Uterus (tissue), 4 donors: ENCODE results near the gene TLR10. TPM values are rescaled to one million over a fixed set of nuclear protein-coding genes. Genes with fewer than 3 reads are reported as not detected.

Experiments used
- DNase-seq, 2 donors: peaks; one replicate each; pipeline ENCODE4 v3.0.0-alpha.2; 2019 to 2020
- H3K27ac ChIP-seq, 2 donors: fragments of 200-600 bp; sonication (generic); 1 replicate in 1 of 2; 2 replicates in 1 of 2; pipeline ENCODE4 v1.5.1; 2016 to 2018
- H3K27me3 ChIP-seq, 2 donors: fragments of 200-600 bp; sonication (generic); one replicate each; pipeline ENCODE4 v1.5.1; 2018 to 2019; ENCODE audit warnings: control low read depth in 1 of 2
- H3K36me3 ChIP-seq, 2 donors: fragments of 200-600 bp; sonication (generic); one replicate each; pipeline ENCODE4 v1.5.1; 2019; ENCODE audit warnings: control low read depth in 1 of 2
- H3K4me1 ChIP-seq, 2 donors: fragments of 200-600 bp; sonication (generic); one replicate each; pipeline ENCODE4 v1.5.1; 2018 to 2019; ENCODE audit warnings: control low read depth in 1 of 2
- H3K4me3 ChIP-seq, 2 donors: fragments of 200-600 bp; sonication (generic); 1 replicate in 1 of 2; 2 replicates in 1 of 2; pipeline ENCODE4 v1.5.1; 2018 to 2019; ENCODE audit warnings: mild to moderate bottlenecking in 1 of 2
- H3K9me3 ChIP-seq, 2 donors: fragments of 200-600 bp; sonication (generic); one replicate each; pipeline ENCODE4 v1.5.1; 2019; ENCODE audit warnings: control low read depth in 1 of 2
- POLR2A ChIP-seq, 2 donors: fragments of 450-650 bp; IDR thresholded peaks; one replicate each; pipeline ENCODE4 v1.6.1; 2016; ENCODE audit warnings: antibody characterized with exemption in 2 of 2, mild to moderate bottlenecking in 1 of 2, moderate library complexity in 1 of 2
- intact Hi-C: fragments of 100-400 bp; cut with DNase I; formaldehyde crosslinking; loops from one replicate; pipeline ENCODE4 v1.15.1; 2023; ENCODE audit warnings: low total_unique reads
- small RNA-seq: library from RNA; depleted of rRNA; stranded (forward); fragments of <200 nt; gene quantifications from one replicate; pipeline ENCODE3, GENCODE V24; 2016
- total RNA-seq, 4 donors: library from RNA; depleted of rRNA in 3 of 4; stranded (reverse); fragments of >200 nt in 3 of 4; gene quantifications; one replicate each; pipeline versions ENCODE4 v1.1.0 to v1.2.4, GENCODE V29; 2014 to 2023
- TF ChIP-seq, protein P1 (sequence below), 4 experiments: fragments of 200-600 bp in 2 of 4; fragments of 450-650 bp in 2 of 4; sonication (generic) in 2 of 4; IDR thresholded peaks; one replicate each; pipeline ENCODE4 v1.5.1; 2016 to 2019; ENCODE audit warnings: antibody characterized with exemption in 4 of 4, mild to moderate bottlenecking in 2 of 4, moderate library complexity in 1 of 4
- donor health status: DM: yes; HTN: yes; CAD: no.

The TLR10 gene
- total RNA-seq, 4 donors from 2014 or later: 2.0 TPM; not detected in 3

DNA sequence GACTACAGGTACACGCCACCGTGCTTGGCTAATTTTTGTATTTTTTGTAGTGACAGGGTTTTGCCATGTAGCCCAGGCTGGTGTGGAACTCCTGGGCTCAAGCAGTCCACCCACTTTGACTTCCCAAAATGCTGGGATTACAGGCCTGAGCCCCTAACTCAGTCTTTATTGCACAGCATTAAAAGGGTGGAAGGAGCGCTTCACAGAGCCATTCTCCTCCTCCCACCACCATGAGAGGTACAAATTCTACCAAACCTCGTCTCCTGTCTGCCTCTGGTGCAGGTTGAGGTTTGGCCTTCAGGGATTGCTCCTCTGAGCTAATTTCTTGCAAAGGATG lies 52.3 kb downstream of the TLR10 start:
- no peaks in the 10 kb centered on the region for H3K27me3 ChIP-seq
- no peak for DNase-seq
- H3K27ac ChIP-seq: no peak overlapping the region
- H3K4me1 ChIP-seq: no peaks in the 10 kb centered on the region
- TF ChIP-seq, protein P1, sequence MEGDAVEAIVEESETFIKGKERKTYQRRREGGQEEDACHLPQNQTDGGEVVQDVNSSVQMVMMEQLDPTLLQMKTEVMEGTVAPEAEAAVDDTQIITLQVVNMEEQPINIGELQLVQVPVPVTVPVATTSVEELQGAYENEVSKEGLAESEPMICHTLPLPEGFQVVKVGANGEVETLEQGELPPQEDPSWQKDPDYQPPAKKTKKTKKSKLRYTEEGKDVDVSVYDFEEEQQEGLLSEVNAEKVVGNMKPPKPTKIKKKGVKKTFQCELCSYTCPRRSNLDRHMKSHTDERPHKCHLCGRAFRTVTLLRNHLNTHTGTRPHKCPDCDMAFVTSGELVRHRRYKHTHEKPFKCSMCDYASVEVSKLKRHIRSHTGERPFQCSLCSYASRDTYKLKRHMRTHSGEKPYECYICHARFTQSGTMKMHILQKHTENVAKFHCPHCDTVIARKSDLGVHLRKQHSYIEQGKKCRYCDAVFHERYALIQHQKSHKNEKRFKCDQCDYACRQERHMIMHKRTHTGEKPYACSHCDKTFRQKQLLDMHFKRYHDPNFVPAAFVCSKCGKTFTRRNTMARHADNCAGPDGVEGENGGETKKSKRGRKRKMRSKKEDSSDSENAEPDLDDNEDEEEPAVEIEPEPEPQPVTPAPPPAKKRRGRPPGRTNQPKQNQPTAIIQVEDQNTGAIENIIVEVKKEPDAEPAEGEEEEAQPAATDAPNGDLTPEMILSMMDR (IDR thresholded peaks at IDR 0.05): no peak
- TF ChIP-seq POLR2A (IDR thresholded peaks at IDR 0.05): no peak
- H3K36me3 ChIP-seq: no peaks in the 10 kb centered on the region
- no peaks in the 10 kb centered on the region for H3K9me3 ChIP-seq
- intact Hi-C loops: no loop called here
- H3K4me3 ChIP-seq: no peak overlapping the region

DNA sequence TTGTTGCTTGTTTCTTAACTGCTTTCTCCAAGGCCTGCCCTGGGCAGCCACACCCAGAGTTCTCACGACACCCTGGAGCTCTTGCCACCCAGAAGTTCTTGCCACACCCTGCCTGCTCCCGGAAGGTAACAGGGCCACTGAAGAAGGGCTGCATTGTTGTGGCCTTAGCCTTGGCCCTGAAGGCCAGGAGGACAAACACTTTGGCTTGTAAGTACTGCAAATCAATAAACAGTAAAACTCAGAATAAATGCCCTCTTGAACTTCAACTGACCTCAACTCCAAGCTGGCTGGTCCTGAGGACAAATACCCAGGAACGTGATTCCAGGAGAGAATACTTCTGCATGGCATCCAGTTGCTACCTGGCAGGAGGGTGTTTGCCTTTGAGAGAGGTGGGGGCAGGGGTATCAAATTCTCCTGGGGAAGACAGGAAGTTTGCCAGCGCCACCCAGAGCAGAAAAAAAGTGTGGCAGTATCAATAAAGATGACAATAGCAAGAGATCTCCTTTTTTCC lies 54.1 kb downstream of the TLR10 start:
- no peaks in the 10 kb centered on the region for H3K9me3 ChIP-seq
- H3K27ac ChIP-seq: no peak overlapping the region
- H3K27me3 ChIP-seq: no peaks in the 10 kb centered on the region
- intact Hi-C loops: no loop called here
- H3K4me3 ChIP-seq: no peak overlapping the region
- no peaks in the 10 kb centered on the region for H3K36me3 ChIP-seq
- no peak for DNase-seq
- no peak for TF ChIP-seq POLR2A (IDR thresholded peaks at IDR 0.05)
- TF ChIP-seq, protein P1 (IDR thresholded peaks at IDR 0.05): no peak
- no peaks in the 10 kb centered on the region for H3K4me1 ChIP-seq

DNA sequence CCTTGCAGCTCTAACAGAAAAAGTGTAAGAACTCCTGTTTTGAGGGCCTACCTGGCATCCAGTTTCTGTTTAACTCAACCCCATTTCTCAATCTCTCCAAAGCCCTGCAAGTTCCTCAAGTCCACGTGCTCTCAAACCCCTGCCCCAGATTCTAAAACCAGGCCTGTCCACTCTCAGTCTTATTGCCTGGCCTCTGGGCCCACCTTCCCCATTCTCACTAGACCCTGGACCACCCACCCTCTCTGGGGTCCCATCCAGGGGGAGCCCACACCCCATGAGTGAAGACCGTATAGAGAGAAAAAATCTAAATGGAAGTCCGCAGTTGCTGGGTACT lies 58.3 kb downstream of the TLR10 start:
- no peaks in the 10 kb centered on the region for H3K27me3 ChIP-seq
- H3K27ac ChIP-seq: no peak overlapping the region
- DNase-seq: no peak
- no peaks in the 10 kb centered on the region for H3K36me3 ChIP-seq
- intact Hi-C loops: no loop called here
- H3K9me3 ChIP-seq: no peaks in the 10 kb centered on the region
- TF ChIP-seq POLR2A (IDR thresholded peaks at IDR 0.05): no peak
- TF ChIP-seq, protein P1 (IDR thresholded peaks at IDR 0.05): no peak
- no peak overlapping the region for H3K4me3 ChIP-seq
- no peaks in the 10 kb centered on the region for H3K4me1 ChIP-seq

DNA sequence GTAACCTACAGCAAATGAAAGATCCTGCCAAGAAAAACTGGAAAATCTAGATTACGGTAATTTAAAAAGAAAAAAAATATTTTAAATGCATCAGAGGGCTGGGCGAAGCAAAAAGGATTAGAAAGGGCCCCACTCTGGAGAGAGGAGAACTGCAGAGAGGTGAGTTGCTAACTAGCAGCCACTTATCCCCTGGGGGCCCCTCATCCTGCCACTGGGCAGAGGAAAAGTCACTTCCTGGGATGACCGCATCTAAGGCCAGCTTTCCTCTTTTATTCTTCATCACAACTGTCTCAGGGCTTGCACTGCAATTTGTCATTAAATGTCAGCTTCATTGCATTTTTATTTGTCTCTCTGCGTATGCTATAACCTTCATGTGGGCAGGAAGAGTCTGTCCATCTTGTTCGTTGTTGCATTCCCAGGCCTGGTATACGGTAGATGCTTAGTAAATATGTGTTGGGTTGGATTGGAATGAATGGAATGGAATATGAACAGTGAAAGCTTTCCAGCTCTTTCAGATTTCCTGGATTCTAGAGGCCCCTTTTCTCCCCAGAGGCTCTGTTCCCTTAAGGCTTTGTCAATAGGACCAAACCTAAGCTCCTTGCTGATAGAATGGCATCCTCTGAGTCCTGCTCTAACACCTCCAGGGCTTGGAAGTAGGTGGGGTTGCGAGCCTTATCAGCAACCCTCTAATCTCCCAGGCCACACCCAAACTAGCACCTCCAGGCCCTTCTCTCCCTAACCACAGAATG lies 58.9 kb downstream of the TLR10 start:
- H3K4me1 ChIP-seq: no peaks in the 10 kb centered on the region
- H3K27ac ChIP-seq: no peak overlapping the region
- H3K27me3 ChIP-seq: no peaks in the 10 kb centered on the region
- no peak for TF ChIP-seq POLR2A (IDR thresholded peaks at IDR 0.05)
- TF ChIP-seq, protein P1 (IDR thresholded peaks at IDR 0.05): no peak
- DNase-seq: no peak
- intact Hi-C loops: no loop called here
- H3K4me3 ChIP-seq: no peak overlapping the region
- no peaks in the 10 kb centered on the region for H3K36me3 ChIP-seq
- no peaks in the 10 kb centered on the region for H3K9me3 ChIP-seq

DNA sequence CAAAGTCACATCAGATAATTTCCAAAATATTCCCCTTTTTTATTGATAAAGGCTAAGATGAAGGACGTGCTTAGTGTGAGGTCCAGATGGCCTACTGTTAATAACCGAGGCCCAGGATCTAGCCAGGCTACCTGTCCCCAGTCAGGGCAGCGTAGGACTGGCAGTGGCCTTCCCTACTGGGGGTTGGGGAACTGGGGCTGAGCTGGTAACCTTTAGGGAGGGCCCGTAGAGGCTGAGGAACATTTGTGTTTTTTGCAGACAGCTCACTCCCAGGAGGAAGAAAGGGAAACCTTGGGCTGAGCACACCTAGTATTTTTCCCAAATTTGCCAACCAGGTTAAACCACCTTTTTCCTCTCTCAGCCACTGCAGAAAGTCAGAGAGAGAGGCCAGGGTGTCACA lies 59.7 kb downstream of the TLR10 start:
- DNase-seq: no peak
- no peaks in the 10 kb centered on the region for H3K27me3 ChIP-seq
- intact Hi-C loops: no loop called here
- no peaks in the 10 kb centered on the region for H3K4me1 ChIP-seq
- TF ChIP-seq, protein P1 (IDR thresholded peaks at IDR 0.05): no peak
- TF ChIP-seq POLR2A (IDR thresholded peaks at IDR 0.05): no peak
- no peak overlapping the region for H3K27ac ChIP-seq
- H3K4me3 ChIP-seq: no peak overlapping the region
- H3K36me3 ChIP-seq: no peaks in the 10 kb centered on the region
- H3K9me3 ChIP-seq: no peaks in the 10 kb centered on the region

Small RNA genes within 50 kb of the gene (small RNA-seq; reads per million reads assigned to genes)
- not detected for gene RNA5SP158

Other genes starting within 250 kb of the TLR10 start
- gene KLF3, start 118.8 kb downstream of the TLR10 start, total RNA-seq: 10 to 100 TPM; 13.8 to 69.0 (median 41.2) TPM
- 10 to 100 TPM in 3 of 4 donors, 1 to 10 TPM in 1; 6.1 to 32.3 (median 20.4) TPM for gene TLR1, start 21.8 kb upstream of the TLR10 start, total RNA-seq
- gene TLR6, start 73.8 kb upstream of the TLR10 start, total RNA-seq: 1 to 10 TPM; 1.5 to 10.0 (median 4.4) TPM
- 100 to 1,000 TPM in 1 of 4 donors, 10 to 100 TPM in 3; 41.2 to 273 (median 52.7) TPM for gene FAM114A1, start 84.8 kb upstream of the TLR10 start, total RNA-seq
- gene TMEM156, start 249.4 kb upstream of the TLR10 start, total RNA-seq: under 1 TPM in 2 of 4 donors, not detected in 2; 0.37 to 0.41 TPM